Kidney epithelial cell (primary cell): ENCODE measurements around the gene MAPK8. TPM values are rescaled to one million over a fixed set of nuclear protein-coding genes. Genes with fewer than 3 reads are reported as not detected.

ENCODE experiments used
- DNase-seq: peaks from one replicate; pipeline ENCODE4 v3.0.0-alpha.2; 2010; ENCODE audit warnings: low read depth
- H3K27me3 ChIP-seq: 2 replicates; pipeline ENCODE4 v1.6.0; 2011; ENCODE audit warnings: low read length; ENCODE audit not compliant: control insufficient read depth, insufficient read depth
- H3K36me3 ChIP-seq: 2 replicates; pipeline ENCODE4 v1.5.1; 2011; ENCODE audit warnings: low read length; ENCODE audit not compliant: control insufficient read depth, insufficient read depth
- H3K4me3 ChIP-seq: 2 replicates; pipeline ENCODE4 v1.5.1; 2011; ENCODE audit warnings: low read depth, mild to moderate bottlenecking, control low read depth, low read length
- CTCF ChIP-seq: IDR thresholded peaks from 2 replicates; pipeline ENCODE4 v1.5.1; 2011; ENCODE audit warnings: mild to moderate bottlenecking, moderate library complexity, low read length, control low read depth, inconsistent platforms; ENCODE audit not compliant: insufficient read depth, poor library complexity, severe bottlenecking
- total RNA-seq: library from RNA; depleted of rRNA; stranded (reverse); fragments of >200 nt; gene quantifications from 2 replicates; pipeline ENCODE4 v1.2.3, GENCODE V29; 2015

Gene MAPK8
- total RNA-seq, 1 donor from 2014 or later, result 61.4 TPM

GRCh38 chr10:48462482-48463020 is 156.1 kb downstream of the MAPK8 start:
- no peak overlapping the region for H3K4me3 ChIP-seq
- DNase-seq, result no peak
- no peaks in the 10 kb centered on the region for H3K36me3 ChIP-seq
- no peak for TF ChIP-seq CTCF
- H3K27me3 ChIP-seq, result no peaks in the 10 kb centered on the region

GRCh38 chr10:48463318-48464003 is 157.0 kb downstream of the MAPK8 start:
- no peak overlapping the region for H3K4me3 ChIP-seq
- no peak for TF ChIP-seq CTCF
- no peaks in the 10 kb centered on the region for H3K36me3 ChIP-seq
- H3K27me3 ChIP-seq, result no peaks in the 10 kb centered on the region
- DNase-seq, result no peak

GRCh38 chr10:48464121-48464870 is 157.8 kb downstream of the MAPK8 start:
- no peak for DNase-seq
- H3K27me3 ChIP-seq, result no peaks in the 10 kb centered on the region
- H3K36me3 ChIP-seq, result no peaks in the 10 kb centered on the region
- H3K4me3 ChIP-seq, result no peak overlapping the region
- TF ChIP-seq CTCF, result no peak

DNA sequence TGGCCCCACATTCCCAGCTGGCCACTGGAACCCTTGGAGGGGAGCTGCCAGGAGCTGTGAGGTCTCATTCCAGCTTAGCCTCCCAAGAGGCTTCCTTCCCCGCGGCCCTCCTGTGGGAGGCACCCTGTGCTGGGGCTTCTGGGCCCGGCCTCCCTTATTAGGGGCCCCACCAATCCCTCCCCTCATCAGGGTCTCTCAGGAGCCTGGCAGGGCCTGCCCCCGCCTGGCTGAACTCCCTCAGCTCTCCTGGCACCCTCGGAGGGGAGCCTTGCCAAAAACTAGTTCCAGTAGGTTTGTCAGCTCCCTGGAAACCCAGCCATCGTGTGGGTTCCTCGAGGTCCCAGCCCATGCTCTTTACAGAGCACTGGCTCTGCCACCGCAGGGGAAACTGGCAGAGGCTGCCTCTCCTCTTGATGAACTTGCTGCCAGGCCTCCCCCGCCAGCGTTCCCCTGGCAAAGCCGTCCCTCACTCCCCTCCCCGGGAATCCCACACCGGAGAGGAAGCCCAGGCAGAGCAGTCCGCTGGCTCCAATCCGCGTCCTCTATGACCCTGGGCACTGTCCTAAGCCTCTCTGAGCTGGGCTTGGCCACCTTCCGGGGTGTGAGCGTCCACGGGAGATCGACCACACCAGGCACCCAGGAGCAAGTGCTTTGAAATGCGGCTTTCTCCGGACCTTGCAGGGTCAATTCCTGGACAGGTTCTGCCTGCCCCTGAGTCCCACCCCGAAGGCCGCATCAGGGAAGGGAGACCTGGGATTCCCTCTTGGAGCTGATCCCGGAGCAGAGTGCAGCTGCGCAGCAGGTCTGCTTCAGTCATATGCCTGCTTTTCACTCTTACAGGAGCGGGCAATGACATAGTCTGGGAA is 158.6 kb downstream of the MAPK8 start:
- Histone ChIP-seq H3K36me3 (no peaks in the 10 kb centered on the region), H3K4me3 (no peak overlapping the region), H3K27me3 (no peaks in the 10 kb centered on the region)
- TF ChIP-seq CTCF, result no peak
- no peak for DNase-seq

- no peaks in the 10 kb centered on the region for H3K27me3 ChIP-seq
- H3K4me3 ChIP-seq, result no peak overlapping the region
- H3K36me3 ChIP-seq, result no peaks in the 10 kb centered on the region
- TF ChIP-seq CTCF, result no peak
- DNase-seq, result no peak
Observed at GRCh38 chr10:48465860-48466521, 159.5 kb downstream of the MAPK8 start.
